C4-2B (cell line): ENCODE measurements around the gene TSSK2.

Experiments
- H3K27ac ChIP-seq: fragments of 450-650 bp; 2 replicates; pipeline ENCODE4 v1.5.1; 2017
- CTCF ChIP-seq: fragments of 450-650 bp; conservative IDR thresholded peaks from 2 replicates; pipeline ENCODE4 v1.5.1; 2017; ENCODE audit warnings: mild to moderate bottlenecking
- ZFX ChIP-seq: fragments of 450-650 bp; IDR thresholded peaks from 2 replicates; pipeline ENCODE4 v1.6.1; 2017

TSSK2 gene

GRCh38 chr22:19132693-19133400 lies 1.7 kb downstream of the TSSK2 start:
- H3K27ac ChIP-seq, result no peak overlapping the region
- TF ChIP-seq ZFX, result no peak
- no peak for TF ChIP-seq CTCF

- no peak overlapping the region for H3K27ac ChIP-seq
- no peak for TF ChIP-seq CTCF
- no peak for TF ChIP-seq ZFX
These were observed 2.5 kb downstream of the TSSK2 start for GRCh38 chr22:19133561-19133960.

GRCh38 chr22:19134176-19134831 lies 3.2 kb downstream of the TSSK2 start:
- H3K27ac ChIP-seq, result no peak overlapping the region
- TF ChIP-seq ZFX (no peak), CTCF (no peak)

- TF ChIP-seq CTCF (no peak), ZFX (no peak)
- H3K27ac ChIP-seq, result no peak overlapping the region
These were observed 3.8 kb downstream of the TSSK2 start for GRCh38 chr22:19134874-19135273.

GRCh38 chr22:19136915-19137314 lies 5.8 kb downstream of the TSSK2 start:
- TF ChIP-seq ZFX, result no peak
- TF ChIP-seq CTCF, result no peak

GRCh38 chr22:19137384-19138216 lies 6.5 kb downstream of the TSSK2 start:
- TF ChIP-seq CTCF, result no peak
- TF ChIP-seq ZFX, result no peak
- H3K27ac ChIP-seq, result no peak overlapping the region

More at GRCh38 chr22:19136915-19137314, 5.8 kb downstream of the TSSK2 start:
- H3K27ac ChIP-seq, result no peak overlapping the region
